GM12878 (cell line): ENCODE measurements around the gene RAB30. TPM values are rescaled to one million over a fixed set of nuclear protein-coding genes. Genes with fewer than 3 reads are reported as not detected.

Experiments used
- ATAC-seq: fragments of 200-7000 bp; cut with Tn5 transposase; 3 replicates; pipeline ENCODE4 v1.9.1; 2020; ENCODE audit warnings: mild to moderate bottlenecking, moderate library complexity
- BruUV-seq: library from RNA; stranded (reverse); fragments of 400-500 nt; replicated peaks from 2 replicates; lab custom pipeline; 2021; lab: Mats Ljungman, UMichigan
- CTCF ChIA-PET: fragments of 300-600 bp; sonication (Branson Sonifier 250); formaldehyde crosslinking; extraction: SDS; loops from one replicate; lab custom pipeline; 2021; ENCODE audit warnings: inconsistent platforms; lab: Yijun Ruan, JAX
- POLR2A ChIA-PET: fragments of 350-600 bp; formaldehyde crosslinking; extraction: SDS; loops from one replicate; lab custom pipeline; 2021; ENCODE audit warnings: inconsistent platforms; lab: Charles Lee
- RAD21 ChIA-PET: fragments of 300-600 bp; sonication (Branson Sonifier 250); formaldehyde crosslinking; loops from one replicate; lab custom pipeline; 2023; ENCODE audit warnings: antibody characterized with exemption; ENCODE audit not compliant: unreplicated experiment; lab: Charles Lee
- SMC1A ChIA-PET: fragments of 300-600 bp; sonication (Branson Sonifier 250); formaldehyde crosslinking; loops from one replicate; lab custom pipeline; 2023; ENCODE audit not compliant: unreplicated experiment, uncharacterized antibody; lab: Charles Lee
- DNase-seq: peaks from one replicate; pipeline ENCODE4 v3.0.0-alpha.2; 2011; ENCODE audit warnings: low read depth, low spot score
- FAIRE-seq: peaks from 3 replicates; lab custom pipeline; 2011; peaks lifted over from hg19 to GRCh38; lab: Jason Lieb, UNC
- H2AFZ ChIP-seq: 2 replicates; pipeline ENCODE4 v1.6.0; 2011; ENCODE audit warnings: low read depth, low read length, control low read depth; ENCODE audit not compliant: control insufficient read depth
- H3K27ac ChIP-seq: 2 replicates; pipeline ENCODE4 v1.5.1; 2011; ENCODE audit warnings: control low read depth; ENCODE audit not compliant: control insufficient read depth, insufficient read depth
- H3K27me3 ChIP-seq, 2 experiments: replicated peaks in 1 of 2; 2 replicates each; pipeline versions ENCODE4 v1.6.0 to v1.6.1; 2011; ENCODE audit warnings: low read length in 1 of 2; ENCODE audit not compliant: control insufficient read depth in 2 of 2, insufficient read depth in 2 of 2
- H3K36me3 ChIP-seq, 2 experiments: 2 replicates each; pipeline ENCODE4 v1.5.1; 2011; ENCODE audit warnings: low read length in 1 of 2; ENCODE audit not compliant: control insufficient read depth in 2 of 2, insufficient read depth in 2 of 2
- H3K4me1 ChIP-seq: 2 replicates; pipeline ENCODE4 v1.6.1; 2011; ENCODE audit warnings: mild to moderate bottlenecking, low read length, moderate library complexity, mixed read lengths; ENCODE audit not compliant: control insufficient read depth, insufficient read depth
- H3K4me2 ChIP-seq: 2 replicates; pipeline ENCODE4 v1.6.0; 2011; ENCODE audit warnings: control low read depth; ENCODE audit not compliant: control insufficient read depth, insufficient read depth
- H3K4me3 ChIP-seq: fragments of 200-600 bp; sonication (generic); 2 replicates; pipeline ENCODE4 v1.5.1; 2016
- H3K79me2 ChIP-seq: 2 replicates; pipeline ENCODE4 v1.6.0; 2011; ENCODE audit warnings: low read length; ENCODE audit not compliant: control insufficient read depth, insufficient read depth
- H3K9ac ChIP-seq: 2 replicates; pipeline ENCODE4 v1.8.0; 2011; ENCODE audit warnings: low read length, control low read depth, mixed read lengths; ENCODE audit not compliant: control insufficient read depth, insufficient read depth
- H3K9me3 ChIP-seq: replicated peaks from 3 replicates; pipeline ENCODE4 v1.5.1; 2011; ENCODE audit warnings: mild to moderate bottlenecking, low read length; ENCODE audit not compliant: control insufficient read depth, insufficient read depth
- H4K20me1 ChIP-seq: 2 replicates; pipeline ENCODE4 v1.6.0; 2011; ENCODE audit not compliant: control insufficient read depth, insufficient read depth
- BRCA1 ChIP-seq: IDR thresholded peaks from 2 replicates; pipeline ENCODE4 v1.6.1; 2011; ENCODE audit warnings: low read depth, low read length, improper control_type of control experiment
- CBFB ChIP-seq: IDR thresholded peaks from 2 replicates; pipeline ENCODE4 v1.6.1; 2016; ENCODE audit warnings: antibody characterized with exemption, low read depth
- MYC ChIP-seq: IDR thresholded peaks from 2 replicates; pipeline ENCODE4 v1.6.1; 2011; ENCODE audit warnings: mild to moderate bottlenecking, low read length, moderate library complexity, inconsistent platforms; ENCODE audit not compliant: insufficient read depth, insufficient replicate concordance, insufficient read length, severe bottlenecking
- RAD21 ChIP-seq: IDR thresholded peaks from 2 replicates; pipeline ENCODE4 v1.6.1; 2011; ENCODE audit warnings: mild to moderate bottlenecking, low read depth, low read length, moderate library complexity; ENCODE audit not compliant: insufficient read depth
- RUNX3 ChIP-seq: IDR thresholded peaks from 2 replicates; pipeline ENCODE4 v1.6.1; 2012; ENCODE audit warnings: low read length, inconsistent platforms
- SRF ChIP-seq, 2 experiments: IDR thresholded peaks; 2 replicates each; pipeline ENCODE4 v1.6.1; 2011; ENCODE audit warnings: low read depth in 2 of 2, low read length in 2 of 2, mild to moderate bottlenecking in 1 of 2, moderate library complexity in 1 of 2
- TCF7 ChIP-seq: IDR thresholded peaks from 2 replicates; pipeline ENCODE4 v1.6.1; 2014; ENCODE audit warnings: antibody characterized with exemption, borderline replicate concordance
- YBX1 ChIP-seq: fragments of 450-650 bp; IDR thresholded peaks from 2 replicates; pipeline ENCODE4 v1.6.1; 2016; ENCODE audit warnings: antibody characterized with exemption
- WGBS: methylation state at CpG from one replicate; pipeline ENCODE4 v1.1.6; 2016; ENCODE audit warnings: low lambda C conversion rate; ENCODE audit not compliant: insufficient replicate concordance, insufficient coverage; ENCODE audit errors: missing lambda C conversion rate; 5-methylcytosine and 5-hydroxymethylcytosine counted together
- in situ Hi-C: fragments of 300-500 bp; cut with MboI; formaldehyde crosslinking; loops from 9 replicates; pipeline ENCODE4 v1.14.3; 2018; ENCODE audit warnings: mixed read lengths
- intact Hi-C: fragments of 100-400 bp; cut with micrococcal nuclease; formaldehyde crosslinking; loops from one replicate; pipeline ENCODE4 v1.14.2; 2022; ENCODE audit not compliant: unreplicated experiment
- polyA plus RNA-seq, 11 experiments: library from polyadenylated mRNA; depleted of rRNA in 4 of 11; unstranded in 6 of 11; stranded (reverse) in 5 of 11; fragments of >200 nt; fragmentation: Nextera tagmentation in 4 of 11; fragmentation: Illumina TruSeq in 1 of 11; extraction: Ambion mirVana in 4 of 11; extraction: Trizol in 1 of 11; gene quantifications; 1 replicate in 1 of 11; 2 replicates in 10 of 11; pipeline versions ENCODE4 v1.2.1 to v1.2.3, GENCODE V29; 2011 to 2016; ENCODE audit warnings: inconsistent platforms in 2 of 11, missing spikeins in 2 of 11, low read depth in 1 of 11
- total RNA-seq, 4 experiments: library from RNA; depleted of rRNA in 3 of 4; stranded (reverse); fragments of >200 nt in 3 of 4; fragmentation: Illumina TruSeq in 1 of 4; extraction: Trizol in 1 of 4; gene quantifications; 2 replicates each; pipeline versions ENCODE4 v1.2.1 to v1.2.3, GENCODE V29; 2013 to 2021

RAB30 gene
- total and polyA plus RNA-seq, 10 of the 15 experiments (the other 5 are each of a cell fraction or from before 2014, with no cell fraction given) = 9.8 to 26.7 (median 19.2) TPM

DNA sequence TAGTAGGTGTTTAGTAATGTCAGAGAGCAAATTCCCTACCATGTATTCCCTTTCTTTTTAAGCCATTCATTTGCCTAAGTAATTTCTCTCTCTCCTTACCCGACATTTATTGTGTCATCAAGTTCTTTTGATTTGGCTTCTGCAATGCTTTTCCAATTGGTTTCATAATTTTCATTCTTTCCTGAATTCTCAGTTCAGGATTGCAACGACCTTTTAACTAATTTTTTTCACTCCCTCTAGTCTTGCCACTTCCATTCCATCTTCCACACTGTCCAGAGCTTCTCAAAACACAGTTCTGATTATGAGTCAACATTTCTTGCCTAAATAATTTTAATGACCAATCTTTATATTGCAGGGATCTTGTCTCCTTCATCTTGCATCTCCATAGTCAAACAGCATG lies 41.2 kb upstream of the RAB30 start:
- TF ChIP-seq CBFB (no peak), SRF (IDR thresholded peaks at IDR 0.05; ENCODE audit: low read depth in 2 of 2, low read length in 2 of 2) (no peak), BRCA1 (no peak), RUNX3 (no peak), MYC (no peak), YBX1 (no peak)
- TF ChIP-seq, all 136 proteins: peak for 0
- no peak for FAIRE-seq

DNA sequence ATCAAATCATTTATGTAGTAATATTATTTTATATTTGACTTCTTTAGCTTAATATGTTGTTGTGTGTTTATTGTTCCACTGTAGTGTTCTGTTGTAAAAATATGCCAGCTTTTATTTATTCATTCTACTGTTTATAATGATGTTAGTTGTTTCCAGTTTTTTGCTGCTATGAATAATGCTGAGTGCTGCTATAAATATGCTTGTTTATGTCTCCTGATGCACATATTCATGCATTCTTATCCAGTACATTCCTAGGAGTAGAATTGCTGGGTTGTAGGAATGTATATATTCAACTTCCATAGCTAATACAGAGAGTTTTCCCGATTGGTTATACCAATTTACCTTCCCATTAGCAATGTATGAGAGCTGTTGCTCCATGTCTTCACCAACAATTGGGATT lies 33.5 kb upstream of the RAB30 start:
- Histone ChIP-seq H3K9me3 (no peaks in the 10 kb centered on the region), H3K4me3 (no peak overlapping the region), H3K36me3 (no peaks in the 10 kb centered on the region), H3K27ac (no peak overlapping the region), H3K27me3 (no peaks in the 10 kb centered on the region), H3K79me2 (no peaks in the 10 kb centered on the region), H2AFZ (no peak overlapping the region), H4K20me1 (no peaks in the 10 kb centered on the region), H3K4me1 (no peaks in the 10 kb centered on the region), H3K9ac (no peak overlapping the region), H3K4me2 (no peak overlapping the region)
- 0% methylated on average over 1 of the region's 1 CpG for WGBS
- FAIRE-seq = no peak
- POLR2A ChIA-PET = no interaction called here
- DNase-seq = no peak
- TF ChIP-seq RAD21 = no peak
- TF ChIP-seq TCF7 = no peak
- no TSS peak for BruUV-seq
- ATAC-seq = no peak
- CTCF ChIA-PET = interaction anchor here (1.3 kb wide), 1 partner anchor 16 kb away, joined by 3 read pairs; no protein-coding TSS in a partner anchor
- RAD21 ChIA-PET = interaction anchor here (1.0 kb wide), 1 partner anchor 43 kb away, joined by 3 read pairs; no protein-coding TSS in a partner anchor
- intact Hi-C loops (no loop called here), in situ Hi-C loops (no loop called here)
- SMC1A ChIA-PET = interaction anchor here (0.5 to 1.5 kb wide), 7 partner anchors 8 to 711 kb away, joined by 3 to 8 read pairs (median 3); no protein-coding TSS in a partner anchor

More for the DNA sequence above, 41.2 kb upstream of the RAB30 start:
- Histone ChIP-seq H3K9ac (no peak overlapping the region), H3K4me1 (peaks cover 12% of the 10 kb centered on the region), H4K20me1 (no peaks in the 10 kb centered on the region), H3K4me3 (no peak overlapping the region), H3K79me2 (no peaks in the 10 kb centered on the region), H3K9me3 (no peaks in the 10 kb centered on the region), H2AFZ (no peak overlapping the region), H3K36me3 (no peaks in the 10 kb centered on the region), H3K4me2 (no peak overlapping the region), H3K27me3 (no peaks in the 10 kb centered on the region), H3K27ac (no peak overlapping the region)
- in situ Hi-C loops (no loop called here), intact Hi-C loops (no loop called here)
- ATAC-seq = no peak
- ChIA-PET CTCF (interaction anchor here (0.7 to 1.4 kb wide), 3 partner anchors 26 to 144 kb away, joined by 3 to 4 read pairs (median 4); no protein-coding TSS in a partner anchor), POLR2A (interaction anchor here (0.7 kb wide), 2 partner anchors 13 to 84 kb away, joined by 3 to 4 read pairs; no protein-coding TSS in a partner anchor), RAD21 (no interaction called here), SMC1A (interaction anchor here (1.5 to 2.4 kb wide), 2 partner anchors 9 to 24 kb away, joined by 4 to 9 read pairs; no protein-coding TSS in a partner anchor)
- BruUV-seq = no TSS peak
- WGBS = 57% methylated on average over 2 of the region's 2 CpGs
- no peak for DNase-seq
